ENCODE data around the gene GATA3. TPM values are rescaled to one million over a fixed set of nuclear protein-coding genes. Genes with fewer than 3 reads are reported as not detected.
A peak's percentile ranks its signal among the peaks of the same experiment; 100 is the strongest.

The GATA3 gene
- total RNA-seq, 1 donor from 2014 or later, result 0.76 TPM

- peak; percentile 77 for ATAC-seq
Measured at GRCh38 chr10:8102708-8103401, 48.4 kb downstream of the GATA3 start.

- no peak for ATAC-seq
Measured at GRCh38 chr10:8103543-8103942, 49.1 kb downstream of the GATA3 start.

DNA sequence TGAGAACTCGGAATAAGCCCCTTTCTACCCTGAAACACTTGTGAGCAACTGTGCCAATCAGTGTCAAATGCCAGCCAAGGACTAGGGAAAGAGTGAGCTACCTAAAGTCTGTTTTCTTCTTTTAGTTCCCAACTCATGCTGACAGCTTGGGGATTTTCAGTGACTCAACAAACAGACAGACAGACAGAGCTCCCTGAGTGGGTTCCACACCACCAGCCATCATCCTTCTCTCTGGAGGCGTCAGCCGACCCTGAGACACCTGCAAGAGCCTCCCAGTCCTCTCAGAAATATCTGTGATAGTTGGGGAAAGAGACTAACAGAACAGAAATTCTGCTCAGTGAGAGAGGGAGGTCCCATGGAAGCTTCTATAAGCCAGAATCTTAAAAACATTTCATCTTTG, 49.5 kb downstream of the GATA3 start:
- no peak for ATAC-seq

DNA sequence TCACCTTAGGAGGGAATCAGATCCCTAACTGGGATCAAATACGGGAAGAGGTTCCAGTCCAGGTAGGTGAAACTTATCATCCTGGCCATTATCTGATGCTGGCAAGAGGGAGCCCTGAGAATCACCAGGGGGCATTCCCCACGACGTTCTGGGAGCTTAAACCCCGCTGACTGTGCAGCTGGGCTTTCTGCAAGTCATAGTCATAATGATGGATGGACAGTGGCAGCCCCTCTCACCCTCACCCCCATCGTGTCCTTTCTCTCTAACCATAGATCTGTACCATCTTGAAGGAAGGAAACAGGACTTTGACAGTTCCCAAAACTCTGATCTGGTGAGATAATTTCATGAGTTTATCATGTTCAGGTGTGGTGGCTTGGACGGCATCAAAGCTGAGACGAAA, 50.2 kb downstream of the GATA3 start:
- no peak for ATAC-seq

DNA sequence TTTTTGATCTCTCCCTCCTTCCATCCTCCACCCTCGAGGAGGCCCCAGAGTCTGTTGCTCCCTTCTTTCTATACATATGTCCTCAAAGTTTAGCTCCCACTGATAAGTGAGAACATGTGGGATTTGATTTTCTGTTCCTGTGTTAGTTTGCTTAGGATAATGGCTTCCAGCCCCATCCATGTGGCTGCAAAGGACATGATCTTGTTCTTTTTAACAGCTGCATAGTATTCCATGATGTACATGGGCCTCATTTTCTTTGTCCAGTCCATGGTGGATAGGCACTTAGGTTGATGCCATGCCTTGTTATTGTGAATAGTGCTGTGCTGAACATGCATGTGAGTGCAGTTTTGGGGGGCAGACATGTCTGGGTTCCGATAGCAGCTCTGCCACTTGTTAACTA, 51.4 kb downstream of the GATA3 start:
- no peak for ATAC-seq

GRCh38 chr10:8112230-8112905, 57.9 kb downstream of the GATA3 start:
- ATAC-seq, result no peak

GRCh38 chr10:8112942-8113442, 58.5 kb downstream of the GATA3 start:
- ATAC-seq, result no peak

GRCh38 chr10:8113616-8114015, 59.1 kb downstream of the GATA3 start:
- ATAC-seq, result no peak

- ATAC-seq, result no peak
Measured at GRCh38 chr10:8114741-8115617, 60.5 kb downstream of the GATA3 start.

DNA sequence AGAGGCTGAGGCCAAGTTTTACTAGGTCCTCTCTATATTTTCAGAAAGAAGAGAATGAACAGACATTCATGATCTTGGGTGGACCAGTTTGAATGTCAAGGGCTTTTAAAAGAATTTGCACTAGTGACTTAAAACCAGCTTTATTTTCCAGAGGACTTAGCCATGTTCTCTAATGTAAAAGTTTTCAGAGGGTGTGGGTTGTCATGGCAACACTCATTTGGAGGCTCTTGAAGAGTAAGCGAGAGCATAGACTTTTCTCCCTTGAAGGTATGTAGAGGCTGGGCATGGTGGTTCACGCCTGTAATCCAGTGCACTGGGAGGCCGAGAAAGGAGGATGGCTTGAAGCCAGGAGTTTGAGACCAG, 61.1 kb downstream of the GATA3 start:
- no peak for ATAC-seq

DNA sequence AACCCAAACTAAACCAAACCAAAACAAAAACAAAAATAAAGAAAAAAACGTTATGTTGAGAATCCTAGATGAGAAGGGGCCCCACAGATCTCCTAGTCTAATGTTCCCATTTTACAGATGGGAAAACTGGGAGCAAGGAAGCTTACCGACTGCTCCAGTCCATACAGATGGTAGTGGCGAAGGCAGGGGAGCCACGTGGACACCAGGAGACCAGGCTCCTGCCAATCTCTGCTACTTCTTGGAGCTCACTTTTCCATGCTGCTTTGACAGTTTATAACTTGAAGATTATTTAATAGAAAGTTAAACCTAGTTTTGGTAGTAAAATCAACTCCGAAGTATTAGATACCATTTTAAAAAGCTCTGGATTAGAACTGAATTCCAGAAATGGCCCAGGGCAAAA, 62.0 kb downstream of the GATA3 start:
- no peak for ATAC-seq

DNA sequence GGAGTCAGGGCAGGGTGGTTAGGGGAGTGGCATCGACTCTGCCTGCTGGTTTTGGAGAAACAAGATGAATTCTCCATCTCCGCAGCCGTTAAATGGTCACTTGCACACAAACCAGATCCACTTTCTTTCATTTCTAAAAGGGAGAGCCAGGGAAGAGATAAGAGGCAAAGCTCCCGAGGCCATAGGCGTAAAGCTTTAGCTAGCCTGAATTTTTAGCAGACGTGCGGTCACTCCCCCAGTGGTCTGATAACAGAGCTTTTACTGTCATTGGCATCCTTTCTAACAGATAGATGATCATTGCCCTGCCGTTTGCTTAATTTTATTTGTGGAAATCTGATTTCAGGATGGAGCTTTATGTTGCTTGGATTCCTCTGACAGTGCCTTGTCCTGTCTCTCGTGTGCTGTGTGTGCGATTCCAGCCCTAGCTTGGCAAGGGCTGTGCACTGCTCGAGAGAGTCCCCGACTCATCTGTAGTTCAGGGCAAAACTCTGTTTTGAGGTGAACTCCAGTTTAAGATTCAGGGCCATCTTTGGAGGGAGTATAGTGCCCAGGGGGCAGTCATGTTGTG, 62.5 kb downstream of the GATA3 start:
- no peak for ATAC-seq

GRCh38 chr10:8121201-8121890, 66.9 kb downstream of the GATA3 start:
- ATAC-seq, result no peak

DNA sequence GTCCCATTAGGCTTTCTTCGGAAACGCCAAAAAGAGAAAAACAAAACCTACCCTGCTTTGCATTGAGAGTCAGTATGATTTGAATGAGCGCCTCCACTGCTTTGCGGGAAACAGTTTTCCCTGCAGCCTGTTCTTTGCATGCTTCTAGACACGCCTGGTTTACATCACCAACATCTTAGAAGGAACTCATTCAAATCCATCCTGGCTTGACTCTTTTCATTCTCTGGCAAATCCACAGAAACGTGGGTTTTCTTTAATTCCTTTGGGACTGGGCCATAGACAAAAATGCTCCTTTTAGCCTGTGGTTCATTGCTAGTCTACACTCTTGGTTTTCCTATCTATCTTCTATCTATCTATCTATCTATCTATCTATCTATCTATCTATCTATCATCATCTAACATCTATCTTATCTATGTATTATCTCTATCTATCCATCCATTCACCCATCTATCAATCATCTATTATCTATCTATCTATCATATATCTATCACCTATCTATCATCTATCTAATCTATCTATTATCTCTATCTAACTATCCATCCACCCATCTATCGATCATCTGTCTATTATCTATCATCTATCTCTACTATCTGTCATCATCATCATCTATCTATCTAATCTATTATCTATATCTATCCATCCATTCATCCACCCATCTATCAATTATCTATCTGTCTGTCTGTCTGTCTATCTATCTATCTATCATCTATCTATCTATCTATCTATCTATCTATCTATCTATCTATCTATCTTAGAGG, 68.3 kb downstream of the GATA3 start:
- no peak for ATAC-seq

DNA sequence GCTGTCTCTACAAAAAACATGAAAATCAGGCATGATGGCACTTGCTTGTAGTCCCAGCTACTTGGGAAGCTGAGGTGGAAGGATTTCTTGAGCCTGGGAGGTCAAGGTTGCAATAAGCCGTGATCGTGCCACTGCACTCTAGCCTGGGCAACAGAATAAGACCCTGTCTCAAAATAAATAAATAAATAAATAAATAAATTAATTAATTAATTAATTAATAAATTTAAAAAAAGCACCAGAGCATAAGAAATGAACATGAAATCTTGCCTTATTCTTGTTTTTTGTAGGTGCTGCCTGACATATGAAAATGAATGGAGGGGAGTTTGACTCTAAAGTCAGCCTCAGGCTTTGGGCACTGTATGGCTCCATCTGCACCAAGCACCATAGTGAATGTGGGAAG, 69.9 kb downstream of the GATA3 start:
- ATAC-seq, result no peak

Other genes with a start within 250 kb of the GATA3 start
- gene TAF3, start 236.2 kb upstream of the GATA3 start, total RNA-seq, result 3.3 TPM

All from esophagus mucosa (tissue), 1 donor.